Retinal pigment epithelial cell (primary cell): ENCODE results near the gene NTRK1.
A peak's percentile ranks its signal among the peaks of the same experiment; 100 is the strongest.
"Not testable (repeated sequence)": the region's sequence is repeated elsewhere in the genome, so short reads cannot be mapped to it uniquely, and the experiment has no call there.

Source experiments
- DNase-seq: peaks from one replicate; pipeline ENCODE4 v3.0.0-alpha.2; 2010; ENCODE audit warnings: low read depth
- H3K4me3 ChIP-seq: 2 replicates; pipeline ENCODE4 v1.5.1; 2011; ENCODE audit warnings: mild to moderate bottlenecking, low read length, control low read depth, moderate library complexity
- CTCF ChIP-seq: conservative IDR thresholded peaks from 2 replicates; pipeline ENCODE4 v1.5.1; 2011; ENCODE audit warnings: low read depth, low read length, control low read depth, inconsistent platforms

NTRK1 gene

GRCh38 chr1:156925154-156926010, 64.7 kb downstream of the NTRK1 start:
- no peak for DNase-seq
- no peak for TF ChIP-seq CTCF
- H3K4me3 ChIP-seq: no peak overlapping the region

GRCh38 chr1:156926175-156926574, 65.5 kb downstream of the NTRK1 start:
- no peak overlapping the region for H3K4me3 ChIP-seq
- no peak for DNase-seq
- TF ChIP-seq CTCF: no peak

DNA sequence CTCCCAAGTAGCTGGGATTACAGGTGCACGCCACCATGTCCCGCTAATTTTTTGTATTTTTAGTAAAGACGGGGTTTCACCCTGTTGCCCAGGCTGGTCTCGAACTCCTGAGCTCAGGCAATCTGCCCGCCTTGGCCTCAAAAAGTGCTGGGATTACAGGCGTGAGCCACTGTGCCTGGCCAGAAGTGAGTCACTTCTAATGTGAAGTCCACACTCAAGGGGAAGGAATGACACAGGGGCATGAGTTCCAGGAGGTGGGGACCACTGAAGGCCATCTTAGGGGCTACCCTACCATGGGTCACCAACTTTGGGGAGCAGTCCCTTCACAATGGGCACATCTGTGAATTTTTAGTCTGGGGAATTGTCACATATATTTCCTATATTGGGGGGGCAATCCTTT, 66.0 kb downstream of the NTRK1 start:
- not testable (repeated sequence) for DNase-seq, H3K4me3 ChIP-seq

DNA sequence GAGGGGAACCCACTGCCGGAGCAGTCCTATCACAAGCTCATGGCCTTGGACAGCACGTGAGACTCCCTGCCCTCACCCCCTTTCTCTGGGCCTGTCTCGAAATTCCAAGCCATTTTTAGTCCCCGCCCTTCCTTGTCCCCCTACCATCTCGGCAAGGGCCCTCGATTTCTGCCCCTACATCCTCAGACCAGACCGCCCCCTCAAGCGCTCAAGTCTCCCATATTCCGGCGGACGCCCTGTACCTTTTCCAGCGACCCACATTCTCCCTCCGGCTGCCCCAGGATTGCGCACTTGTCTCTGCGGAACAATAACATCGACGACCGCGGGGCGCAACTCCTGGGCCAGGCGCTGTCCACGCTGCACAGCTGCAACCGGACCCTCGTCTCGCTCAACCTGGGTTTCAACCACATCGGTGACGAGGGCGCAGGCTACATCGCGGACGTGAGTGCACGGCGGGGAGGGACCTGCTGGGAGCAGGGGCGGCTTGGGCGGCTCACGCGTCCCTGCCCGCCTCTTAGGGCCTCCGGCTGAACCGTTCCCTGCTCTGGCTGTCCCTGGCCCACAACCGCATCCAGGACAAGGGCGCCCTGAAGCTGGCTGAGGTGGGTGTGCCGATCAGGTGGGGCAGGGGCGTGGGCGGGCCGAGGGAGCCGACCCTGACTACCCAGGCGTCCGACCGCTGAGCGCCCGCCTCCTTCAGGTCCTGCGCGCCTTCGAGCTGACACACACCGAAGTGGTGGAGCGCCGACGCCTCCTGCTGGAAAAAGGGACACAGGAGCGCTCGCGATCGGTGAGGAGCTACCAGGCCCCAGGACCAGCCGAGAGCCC, 66.8 kb downstream of the NTRK1 start:
- peak; percentile 19 for DNase-seq
- peak; percentile 80 for TF ChIP-seq CTCF
- H3K4me3 ChIP-seq: peak overlapping the region; percentile 46

- peak overlapping the region; percentile 46 for H3K4me3 ChIP-seq
- TF ChIP-seq CTCF: no peak
- no peak for DNase-seq
Observed at GRCh38 chr1:156928043-156928602, 67.5 kb downstream of the NTRK1 start.

- TF ChIP-seq CTCF: no peak
- no peak for DNase-seq
- no peak overlapping the region for H3K4me3 ChIP-seq
Observed at GRCh38 chr1:156929596-156930238, 69.1 kb downstream of the NTRK1 start.

- no peak overlapping the region for H3K4me3 ChIP-seq
- no peak for DNase-seq
- TF ChIP-seq CTCF: no peak
Observed at GRCh38 chr1:156930483-156930882, 69.8 kb downstream of the NTRK1 start.
